Trophoblast cell (in vitro differentiated cells and primary cell): Measurements from ENCODE around the gene PLEKHG4B.
A peak's percentile ranks its signal among the peaks of the same experiment; 100 is the strongest.
"Not testable (repeated sequence)": the region's sequence is repeated elsewhere in the genome, so short reads cannot be mapped to it uniquely, and the experiment has no call there.

Experiments used
- DNase-seq, 2 donors: peaks; one replicate each; pipeline ENCODE4 v3.0.0-alpha.2; 2016
- H2AFZ ChIP-seq: 2 replicates; pipeline ENCODE4 v1.6.1; 2013; ENCODE audit warnings: low read length, moderate library complexity, mild to moderate bottlenecking; ENCODE audit not compliant: insufficient read depth, poor library complexity
- H2AK5ac ChIP-seq: 2 replicates; pipeline ENCODE4 v1.6.1; 2013; ENCODE audit warnings: mild to moderate bottlenecking, low read length
- H2BK120ac ChIP-seq: 2 replicates; pipeline ENCODE4 v1.6.1; 2013; ENCODE audit warnings: low read length, mild to moderate bottlenecking, moderate library complexity; ENCODE audit not compliant: insufficient read depth, poor library complexity
- H2BK12ac ChIP-seq: 2 replicates; pipeline ENCODE4 v1.6.1; 2013; ENCODE audit warnings: mild to moderate bottlenecking, low read length, moderate library complexity
- H2BK5ac ChIP-seq: 2 replicates; pipeline ENCODE4 v1.6.1; 2013; ENCODE audit warnings: low read length, low read depth, moderate library complexity, mild to moderate bottlenecking; ENCODE audit not compliant: poor library complexity
- H3K14ac ChIP-seq: 2 replicates; pipeline ENCODE4 v1.6.1; 2013; ENCODE audit warnings: mild to moderate bottlenecking, low read length
- H3K18ac ChIP-seq: 2 replicates; pipeline ENCODE4 v1.6.1; 2013; ENCODE audit warnings: mild to moderate bottlenecking, low read length
- H3K23ac ChIP-seq: 2 replicates; pipeline ENCODE4 v1.6.1; 2013; ENCODE audit warnings: low read length
- H3K27ac ChIP-seq: 2 replicates; pipeline ENCODE4 v1.5.1; 2013; ENCODE audit warnings: low read depth, mild to moderate bottlenecking, inconsistent platforms, low read length, moderate library complexity
- H3K27me3 ChIP-seq: 2 replicates; pipeline ENCODE4 v1.6.1; 2013; ENCODE audit warnings: inconsistent platforms, mild to moderate bottlenecking, low read length, moderate library complexity; ENCODE audit not compliant: insufficient read depth
- H3K36me3 ChIP-seq, 2 experiments: 1 replicate in 1 of 2; 2 replicates in 1 of 2; pipeline ENCODE4 v1.6.1; 2013; ENCODE audit warnings: low read length in 2 of 2, mild to moderate bottlenecking in 2 of 2, moderate library complexity in 1 of 2; ENCODE audit not compliant: insufficient read depth in 2 of 2, control insufficient read depth in 1 of 2
- H3K4ac ChIP-seq: 2 replicates; pipeline ENCODE4 v1.6.1; 2013; ENCODE audit warnings: low read depth, mild to moderate bottlenecking, low read length, moderate library complexity
- H3K4me1 ChIP-seq, 2 experiments: 1 replicate in 1 of 2; 2 replicates in 1 of 2; pipeline ENCODE4 v1.6.1; 2013; ENCODE audit warnings: low read length in 2 of 2, mild to moderate bottlenecking in 2 of 2, moderate library complexity in 1 of 2; ENCODE audit not compliant: insufficient read depth in 2 of 2, control insufficient read depth in 1 of 2
- H3K4me2 ChIP-seq: 2 replicates; pipeline ENCODE4 v1.6.1; 2013; ENCODE audit warnings: inconsistent platforms, mild to moderate bottlenecking, low read length, moderate library complexity
- H3K4me3 ChIP-seq: 2 replicates; pipeline ENCODE4 v1.5.1; 2013; ENCODE audit warnings: mild to moderate bottlenecking, low read depth, low read length, inconsistent platforms
- H3K79me1 ChIP-seq: one replicate; pipeline ENCODE4 v1.6.1; 2013; ENCODE audit warnings: low read length
- H3K79me2 ChIP-seq: 2 replicates; pipeline ENCODE4 v1.6.1; 2013; ENCODE audit warnings: low read length, mild to moderate bottlenecking; ENCODE audit not compliant: control insufficient read depth, insufficient read depth, poor library complexity
- H3K9ac ChIP-seq: 2 replicates; pipeline ENCODE4 v1.6.1; 2013; ENCODE audit warnings: mild to moderate bottlenecking, low read length
- H3K9me3 ChIP-seq: 2 replicates; pipeline ENCODE4 v1.6.1; 2013; ENCODE audit warnings: low read depth, mild to moderate bottlenecking, control low read depth, inconsistent platforms, low read length; ENCODE audit not compliant: insufficient read depth
- H4K12ac ChIP-seq: 2 replicates; pipeline ENCODE4 v1.6.1; 2013; ENCODE audit warnings: low read depth, mild to moderate bottlenecking, low read length, moderate library complexity
- H4K8ac ChIP-seq: 2 replicates; pipeline ENCODE4 v1.6.1; 2013; ENCODE audit warnings: low read depth, mild to moderate bottlenecking, low read length, moderate library complexity
- H4K91ac ChIP-seq: one replicate; pipeline ENCODE4 v1.6.1; 2013; ENCODE audit warnings: low read depth, mild to moderate bottlenecking, low read length, moderate library complexity
- WGBS: extraction: QIAGEN DNeasy Blood & Tissue Kit; methylation state at CpG from one replicate; pipeline ENCODE4 v1.1.7; 2013; ENCODE audit warnings: missing lambda C conversion rate; ENCODE audit not compliant: insufficient read length, insufficient coverage; ENCODE audit errors: extremely low coverage; 5-methylcytosine and 5-hydroxymethylcytosine counted together

The PLEKHG4B gene

GRCh38 chr5:195401-196160, 103.6 kb downstream of the PLEKHG4B start:
- WGBS = no CpG with 5 or more reads among the region's 33 CpGs
- Histone ChIP-seq H3K27ac (no peak overlapping the region), H3K4me1 (no peaks in the 10 kb centered on the region)

GRCh38 chr5:196350-196749, 104.4 kb downstream of the PLEKHG4B start:
- Histone ChIP-seq H3K4me3 (no peak overlapping the region), H3K9me3 (no peaks in the 10 kb centered on the region)
- no peak for DNase-seq

More at GRCh38 chr5:195401-196160, 103.6 kb downstream of the PLEKHG4B start:
- Histone ChIP-seq H3K79me1 (no peaks in the 10 kb centered on the region), H2BK12ac (no peak overlapping the region), H3K4me3 (no peak overlapping the region), H3K36me3 (peaks cover 0 to 2% of the 10 kb centered on the region in 2 experiments), H3K9ac (no peak overlapping the region), H4K12ac (no peak overlapping the region), H4K91ac (no peak overlapping the region), H2AFZ (no peak overlapping the region), H3K27me3 (no peaks in the 10 kb centered on the region), H2BK5ac (no peak overlapping the region), H3K18ac (no peak overlapping the region), H3K9me3 (no peaks in the 10 kb centered on the region), H3K4me2 (no peak overlapping the region), H3K23ac (no peak overlapping the region), H3K79me2 (peaks cover 2% of the 10 kb centered on the region), H2AK5ac (no peak overlapping the region), H2BK120ac (no peak overlapping the region), H3K4ac (no peak overlapping the region), H4K8ac (no peak overlapping the region), H3K14ac (no peak overlapping the region)
- DNase-seq = no peak

GRCh38 chr5:197031-197430, 105.1 kb downstream of the PLEKHG4B start:
- H3K4ac ChIP-seq, H3K9me3 ChIP-seq, H4K12ac ChIP-seq, H2BK12ac ChIP-seq, H2BK5ac ChIP-seq, H3K14ac ChIP-seq, H2AK5ac ChIP-seq, H3K27me3 ChIP-seq, H3K4me3 ChIP-seq, H3K36me3 ChIP-seq, H3K79me1 ChIP-seq, H4K8ac ChIP-seq, H2BK120ac ChIP-seq, H3K4me2 ChIP-seq, H3K23ac ChIP-seq, H2AFZ ChIP-seq, H3K18ac ChIP-seq, H4K91ac ChIP-seq, H3K79me2 ChIP-seq, H3K4me1 ChIP-seq, H3K9ac ChIP-seq, H3K27ac ChIP-seq: not testable (repeated sequence)
- DNase-seq = peak; percentile 50 to 69
- WGBS = no CpG with 5 or more reads among the region's 18 CpGs

More at GRCh38 chr5:196350-196749, 104.4 kb downstream of the PLEKHG4B start:
- no peak overlapping the region for H2AFZ ChIP-seq
- H3K23ac ChIP-seq = no peak overlapping the region
- no peak overlapping the region for H2BK120ac ChIP-seq
- H3K27me3 ChIP-seq = no peaks in the 10 kb centered on the region
- H3K79me1 ChIP-seq = no peaks in the 10 kb centered on the region
- H4K8ac ChIP-seq = no peak overlapping the region
- H4K91ac ChIP-seq = no peak overlapping the region
- H3K9ac ChIP-seq = no peak overlapping the region
- H2BK5ac ChIP-seq = no peak overlapping the region
- peaks cover 2% of the 10 kb centered on the region for H3K79me2 ChIP-seq
- no peak overlapping the region for H3K14ac ChIP-seq
- peaks cover 0 to 2% of the 10 kb centered on the region in 2 experiments for H3K36me3 ChIP-seq
- no CpG with 5 or more reads among the region's 10 CpGs for WGBS
- no peak overlapping the region for H3K4me2 ChIP-seq
- H3K4me1 ChIP-seq = no peaks in the 10 kb centered on the region
- H3K27ac ChIP-seq = no peak overlapping the region
- H3K18ac ChIP-seq = no peak overlapping the region
- H2AK5ac ChIP-seq = no peak overlapping the region
- H4K12ac ChIP-seq = no peak overlapping the region
- no peak overlapping the region for H2BK12ac ChIP-seq
- no peak overlapping the region for H3K4ac ChIP-seq

GRCh38 chr5:197892-198489, 106.0 kb downstream of the PLEKHG4B start:
- H2AK5ac ChIP-seq = no peak overlapping the region
- no peak overlapping the region for H3K18ac ChIP-seq
- no peak overlapping the region for H2BK5ac ChIP-seq
- H3K23ac ChIP-seq = no peak overlapping the region
- peaks cover 0 to 2% of the 10 kb centered on the region in 2 experiments for H3K36me3 ChIP-seq
- no peak overlapping the region for H2AFZ ChIP-seq
- no peak overlapping the region for H4K12ac ChIP-seq
- no peak overlapping the region for H3K14ac ChIP-seq
- no peaks in the 10 kb centered on the region for H3K27me3 ChIP-seq
- no peak overlapping the region for H3K4ac ChIP-seq
- H3K9ac ChIP-seq = no peak overlapping the region
- H3K27ac ChIP-seq = no peak overlapping the region
- no peak overlapping the region for H3K4me3 ChIP-seq
- H2BK120ac ChIP-seq = no peak overlapping the region
- no CpG with 5 or more reads among the region's 12 CpGs for WGBS
- no peak overlapping the region for H3K4me2 ChIP-seq
- no peak overlapping the region for H4K91ac ChIP-seq
- H3K4me1 ChIP-seq = no peaks in the 10 kb centered on the region
- no peaks in the 10 kb centered on the region for H3K9me3 ChIP-seq
- DNase-seq = no peak
- H4K8ac ChIP-seq = no peak overlapping the region
- no peaks in the 10 kb centered on the region for H3K79me1 ChIP-seq
- H3K79me2 ChIP-seq = peaks cover 2% of the 10 kb centered on the region
- H2BK12ac ChIP-seq = no peak overlapping the region
